ENCODE measurements around the gene CLEC4D. TPM values are rescaled to one million over a fixed set of nuclear protein-coding genes. Genes with fewer than 3 reads are reported as not detected.

Gene CLEC4D
- total and polyA plus RNA-seq, 2 of the 8 experiments (the other 6 are each of a cell fraction or from before 2014, with no cell fraction given): 0.14 TPM; not detected in 1

- TF ChIP-seq CHD7 (IDR thresholded peaks at IDR 0.05; ENCODE audit: insufficient replicate concordance, low read length) (no peak), SAP30 (IDR thresholded peaks at IDR 0.05; ENCODE audit: insufficient read depth, insufficient replicate concordance, low read length) (no peak)
Observed at GRCh38 chr12:8507596-8507995, 5.7 kb upstream of the CLEC4D start (continued).

Data from H1 (cell line).